Activated effector memory CD4-positive, alpha-beta T cell treated with anti-CD3 and anti-CD28 coated beads, Interleukin-2, amount 50 U/mL, for 16 hours (primary cell): ENCODE data around the gene AP5B1.
A peak's percentile ranks its signal among the peaks of the same experiment; 100 is the strongest.

Experiments used
- DNase-seq: peaks from one replicate; pipeline ENCODE4 v3.0.0-alpha.2; 2020

Gene AP5B1

GRCh38 chr11:65780770-65781151 is at the start of gene AP5B1:
Gene AP5B1 (minus strand): TSS chr11:65780976. CDS start chr11:65780591, 385 bp downstream.
- peak; percentile 91 for DNase-seq

GRCh38 chr11:65829459-65829858 is 48.7 kb upstream of the AP5B1 start:
- DNase-seq, result no peak

- DNase-seq, result no peak
These were observed 46.4 kb upstream of the AP5B1 start for GRCh38 chr11:65826984-65827735.

- no peak for DNase-seq
These were observed 42.2 kb upstream of the AP5B1 start for GRCh38 chr11:65822776-65823528.

GRCh38 chr11:65821107-65821506 is 40.3 kb upstream of the AP5B1 start:
- no peak for DNase-seq

GRCh38 chr11:65817835-65818680 is 37.3 kb upstream of the AP5B1 start:
- peak; percentile 98 for DNase-seq

- no peak for DNase-seq
These were observed 36.6 kb upstream of the AP5B1 start for GRCh38 chr11:65817312-65817834.

- DNase-seq, result no peak
These were observed 35.9 kb upstream of the AP5B1 start for GRCh38 chr11:65816696-65817095.

- DNase-seq, result no peak
These were observed 34.3 kb upstream of the AP5B1 start for GRCh38 chr11:65814986-65815565.

GRCh38 chr11:65814131-65814985 is 33.6 kb upstream of the AP5B1 start:
- DNase-seq, result no peak

- DNase-seq, result no peak
These were observed 31.1 kb upstream of the AP5B1 start for GRCh38 chr11:65811764-65812475.

- no peak for DNase-seq
These were observed 29.5 kb upstream of the AP5B1 start for GRCh38 chr11:65810046-65810868.

GRCh38 chr11:65809496-65809895 is 28.7 kb upstream of the AP5B1 start:
- DNase-seq, result no peak

- no peak for DNase-seq
These were observed 28.1 kb upstream of the AP5B1 start for GRCh38 chr11:65808744-65809341.

GRCh38 chr11:65806979-65807378 is 26.2 kb upstream of the AP5B1 start:
- DNase-seq, result no peak

GRCh38 chr11:65803797-65804492 is 23.2 kb upstream of the AP5B1 start:
- DNase-seq, result no peak

- DNase-seq, result no peak
These were observed 22.1 kb upstream of the AP5B1 start for GRCh38 chr11:65802841-65803240.

GRCh38 chr11:65801153-65801987 is 20.6 kb upstream of the AP5B1 start:
- DNase-seq, result no peak
